GM12892 (cell line): ENCODE results near the gene MEA1.

Experiments
- POLR2A ChIP-seq: IDR thresholded peaks from 2 replicates; pipeline ENCODE4 v1.6.1; 2011; ENCODE audit warnings: low read depth, low read length, control low read depth
- POLR2AphosphoS5 ChIP-seq: IDR thresholded peaks from 2 replicates; pipeline ENCODE4 v1.6.1; 2011; ENCODE audit warnings: low read depth, low read length, control low read depth
- TAF1 ChIP-seq: IDR thresholded peaks from 2 replicates; pipeline ENCODE4 v1.6.1; 2011; ENCODE audit warnings: low read depth, mild to moderate bottlenecking, control low read depth, low read length, borderline replicate concordance

GRCh38 chr6:43043310-43043709 is 29.6 kb upstream of the MEA1 start:
- no peak for TF ChIP-seq TAF1
- no peak for TF ChIP-seq POLR2A
- TF ChIP-seq POLR2AphosphoS5: no peak
